Measurements from ENCODE around the gene FAM110D. TPM values are rescaled to one million over a fixed set of nuclear protein-coding genes. Genes with fewer than 3 reads are reported as not detected.

The FAM110D gene
- total and polyA plus RNA-seq, 2 donors (not counting 3 experiments of a cell fraction or from before 2014, with no cell fraction given), result 2.6 to 5.1 TPM

GRCh38 chr1:26164861-26165842 is 6.3 kb downstream of the FAM110D start:
- dilution Hi-C loops (cut with MboI; ENCODE audit: extremely low pct_ligation_motif_present, low sequenced_read_pairs), result no loop called here
- DNase-seq (ENCODE audit: low read depth, low spot score) (no peak), FAIRE-seq (no peak)
- no peaks in the 10 kb centered on the region for H3K27me3 ChIP-seq (ENCODE audit: control insufficient read depth in 2 of 2, insufficient read depth in 2 of 2, low read length in 2 of 2)
- CTCF ChIA-PET, result interaction anchor here (0.8 to 2.1 kb wide), 7 partner anchors 8 to 157 kb away, joined by 3 to 7 read pairs (median 4); partner anchors contain the start of gene CEP85
- POLR2A ChIA-PET, result no interaction called here
- H3K4me1 ChIP-seq (ENCODE audit: control insufficient read depth, extremely low read depth, insufficient read depth, low read length), result peaks cover 13% of the 10 kb centered on the region
- H3K9ac ChIP-seq (replicated peaks; ENCODE audit: extremely low read depth, insufficient read depth, low read length), result no peak overlapping the region
- intact Hi-C loops (cut with micrococcal nuclease), result loop anchor here (1.0 kb wide), 2 partner anchors 60 to 129 kb away; no protein-coding TSS in a partner anchor
- H3K36me3 ChIP-seq (ENCODE audit: control insufficient read depth in 2 of 2, extremely low read depth in 1 of 2, insufficient read depth in 2 of 2, low read length in 2 of 2), result peaks cover 0 to 4% of the 10 kb centered on the region in 2 experiments
- TF ChIP-seq CTCF (IDR thresholded peaks at IDR 0.05; ENCODE audit: extremely low read depth in 1 of 2, insufficient read depth in 1 of 2, low read depth in 1 of 2, low read length in 2 of 2) (no peak), MAX (IDR thresholded peaks at IDR 0.05; ENCODE audit: insufficient read depth, insufficient read length) (no peak), JUN (IDR thresholded peaks at IDR 0.05; ENCODE audit: borderline replicate concordance, insufficient read depth, insufficient read length, low read depth) (no peak), POLR2AphosphoS5 (IDR thresholded peaks at IDR 0.05; ENCODE audit: insufficient read depth, low read depth, low read length) (no peak), EZH2 (IDR thresholded peaks at IDR 0.05; ENCODE audit: borderline replicate concordance, low read depth, low read length, severe bottlenecking) (no peak), GATA2 (IDR thresholded peaks at IDR 0.05; ENCODE audit: insufficient read depth, insufficient read length, low read depth, low read length) (no peak), POLR2A (IDR thresholded peaks at IDR 0.05; ENCODE audit: low read depth, low read length) (no peak), MYC (IDR thresholded peaks at IDR 0.05; ENCODE audit: low read depth, low read length) (no peak), FOS (IDR thresholded peaks at IDR 0.05; ENCODE audit: borderline replicate concordance, insufficient read depth, low read length) (no peak)
- peak overlapping the region; percentile 77 for H2AFZ ChIP-seq (ENCODE audit: low read depth, low read length)
- H3K9me3 ChIP-seq (replicated peaks; ENCODE audit: control insufficient read depth, insufficient read depth, low read length), result no peaks in the 10 kb centered on the region
- no peaks in the 10 kb centered on the region for H3K79me2 ChIP-seq (ENCODE audit: control insufficient read depth, insufficient read depth, low read length)
- no peak overlapping the region for H3K27ac ChIP-seq (ENCODE audit: insufficient read depth, low read depth, low read length)
- no peaks in the 10 kb centered on the region for H3K9me1 ChIP-seq (replicated peaks; ENCODE audit: control insufficient read depth, extremely low read depth, insufficient read depth, low read length)
- H3K4me2 ChIP-seq (ENCODE audit: insufficient read depth, low read length), result no peak overlapping the region
- no peak overlapping the region for H3K4me3 ChIP-seq (replicated peaks in 1 of 3; ENCODE audit: insufficient read depth in 1 of 3, low read depth in 1 of 3, low read length in 3 of 3)
- no peaks in the 10 kb centered on the region for H4K20me1 ChIP-seq (replicated peaks; ENCODE audit: control insufficient read depth, extremely low read depth, insufficient read depth, low read length)
- no TSS peak for BruUV-seq (replicated peaks)

All from endothelial cell of umbilical vein (primary cell).